Measurements from ENCODE around the gene AMMECR1. TPM values are rescaled to one million over a fixed set of nuclear protein-coding genes. Genes with fewer than 3 reads are reported as not detected.

AMMECR1 gene
- total RNA-seq, 4 donors from 2014 or later, result 1.0 to 12.1 (median 6.9) TPM

DNA sequence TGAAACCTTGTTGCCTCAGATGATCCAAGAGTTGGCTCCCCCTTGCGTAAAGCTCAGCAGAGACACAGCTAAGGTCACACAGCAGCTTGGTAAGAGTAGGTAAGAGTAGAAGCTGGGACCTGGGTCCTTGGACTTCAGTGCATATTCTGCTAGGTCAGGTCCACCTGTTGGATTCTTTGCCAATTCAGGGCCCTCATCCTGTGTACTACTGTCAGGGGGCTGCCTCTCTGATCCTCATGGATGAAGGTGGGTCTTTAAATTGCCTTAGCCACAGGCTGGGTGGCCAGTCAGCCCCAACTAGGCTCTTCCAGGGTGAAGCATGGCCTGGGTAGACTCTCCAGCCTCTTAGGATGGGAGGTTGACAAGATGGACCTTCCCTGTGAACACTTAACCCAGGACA, 155.8 kb downstream of the AMMECR1 start:
- DNase-seq, result no peak
- Histone ChIP-seq H3K27ac (no peak overlapping the region), H3K4me1 (no peaks in the 10 kb centered on the region), H3K27me3 (no peaks in the 10 kb centered on the region), H3K4me3 (no peak overlapping the region), H3K36me3 (no peaks in the 10 kb centered on the region), H3K9me3 (no peaks in the 10 kb centered on the region)
- TF ChIP-seq POLR2A (IDR thresholded peaks at IDR 0.05) (no peak), CTCF (IDR thresholded peaks at IDR 0.05) (no peak)
- intact Hi-C loops (cut with DNase I; ENCODE audit: low total_unique reads), result loop anchor here (5.0 kb wide), 1 partner anchor 240 kb away; no protein-coding TSS in a partner anchor

DNA sequence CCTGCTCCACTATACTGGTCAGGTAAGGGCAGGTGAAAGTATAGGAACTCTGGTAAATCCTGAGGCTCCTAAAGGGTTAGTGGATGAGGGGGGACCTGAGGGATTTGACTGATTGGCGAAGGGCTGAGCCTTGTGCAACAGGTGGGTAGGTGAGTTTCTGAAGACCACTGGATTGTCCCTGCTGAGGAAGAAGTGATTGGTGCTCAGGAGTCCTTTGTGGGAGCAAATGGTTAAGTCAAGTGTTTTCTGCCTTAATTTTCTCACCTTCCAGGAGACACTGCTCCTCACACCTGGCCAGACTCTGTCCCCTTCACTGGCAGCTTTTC, 156.6 kb downstream of the AMMECR1 start:
- intact Hi-C loops (cut with DNase I; ENCODE audit: low total_unique reads), result loop anchor here (5.0 kb wide), 1 partner anchor 241 kb away; no protein-coding TSS in a partner anchor
- H3K4me1 ChIP-seq, result no peaks in the 10 kb centered on the region
- H3K36me3 ChIP-seq, result no peaks in the 10 kb centered on the region
- no peak overlapping the region for H3K4me3 ChIP-seq
- H3K9me3 ChIP-seq, result no peaks in the 10 kb centered on the region
- no peaks in the 10 kb centered on the region for H3K27me3 ChIP-seq
- no peak overlapping the region for H3K27ac ChIP-seq
- no peak for DNase-seq
- no peak for TF ChIP-seq POLR2A (IDR thresholded peaks at IDR 0.05)
- TF ChIP-seq CTCF (IDR thresholded peaks at IDR 0.05), result no peak

GRCh38 chrX:110159865-110160264, 158.0 kb downstream of the AMMECR1 start:
- Histone ChIP-seq H3K4me3 (no peak overlapping the region), H3K27me3 (no peaks in the 10 kb centered on the region), H3K4me1 (no peaks in the 10 kb centered on the region), H3K36me3 (no peaks in the 10 kb centered on the region), H3K27ac (no peak overlapping the region), H3K9me3 (no peaks in the 10 kb centered on the region)
- no peak for DNase-seq
- TF ChIP-seq POLR2A (IDR thresholded peaks at IDR 0.05), result no peak
- TF ChIP-seq CTCF (IDR thresholded peaks at IDR 0.05), result no peak
- intact Hi-C loops (cut with DNase I; ENCODE audit: low total_unique reads), result loop anchor here (5.0 kb wide), 1 partner anchor 242 kb away; no protein-coding TSS in a partner anchor

DNA sequence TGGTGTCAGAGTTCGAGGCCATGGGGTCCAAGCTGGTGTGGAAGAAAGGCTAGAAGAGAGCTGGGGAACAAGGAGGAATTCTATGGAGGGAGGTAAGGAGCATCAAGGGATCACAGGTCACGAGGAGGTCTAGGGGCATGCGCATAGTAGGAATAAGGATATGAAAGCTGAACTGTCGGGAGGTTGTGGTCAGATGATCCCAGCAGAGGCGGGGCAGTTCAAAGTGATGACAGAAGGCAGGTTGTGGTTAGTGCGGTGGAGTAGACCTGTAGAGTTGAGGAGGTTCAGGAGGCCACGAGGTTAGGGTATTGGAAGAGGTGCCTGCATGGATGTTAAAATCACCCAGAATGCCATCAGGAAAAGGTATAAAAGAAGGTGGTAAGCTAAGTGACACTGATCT, 158.7 kb downstream of the AMMECR1 start:
- TF ChIP-seq CTCF (IDR thresholded peaks at IDR 0.05) (no peak), POLR2A (IDR thresholded peaks at IDR 0.05) (no peak)
- Histone ChIP-seq H3K4me3 (no peak overlapping the region), H3K9me3 (no peaks in the 10 kb centered on the region), H3K4me1 (no peaks in the 10 kb centered on the region), H3K27ac (no peak overlapping the region), H3K36me3 (no peaks in the 10 kb centered on the region), H3K27me3 (no peaks in the 10 kb centered on the region)
- no peak for DNase-seq
- intact Hi-C loops (cut with DNase I; ENCODE audit: low total_unique reads), result no loop called here

GRCh38 chrX:110157444-110157843, 160.4 kb downstream of the AMMECR1 start:
- H3K27ac ChIP-seq, result no peak overlapping the region
- no peak overlapping the region for H3K4me3 ChIP-seq
- intact Hi-C loops (cut with DNase I; ENCODE audit: low total_unique reads), result no loop called here
- no peaks in the 10 kb centered on the region for H3K36me3 ChIP-seq
- no peaks in the 10 kb centered on the region for H3K9me3 ChIP-seq
- H3K27me3 ChIP-seq, result no peaks in the 10 kb centered on the region
- TF ChIP-seq CTCF (IDR thresholded peaks at IDR 0.05) (no peak), POLR2A (IDR thresholded peaks at IDR 0.05) (no peak)
- no peak for DNase-seq
- no peaks in the 10 kb centered on the region for H3K4me1 ChIP-seq

All from uterus (tissue), 4 donors.